Measurements from ENCODE around the gene PRELID2. TPM values are rescaled to one million over a fixed set of nuclear protein-coding genes. Genes with fewer than 3 reads are reported as not detected.

Gene PRELID2
- total RNA-seq, 1 donor from 2014 or later, result 9.2 TPM

DNA sequence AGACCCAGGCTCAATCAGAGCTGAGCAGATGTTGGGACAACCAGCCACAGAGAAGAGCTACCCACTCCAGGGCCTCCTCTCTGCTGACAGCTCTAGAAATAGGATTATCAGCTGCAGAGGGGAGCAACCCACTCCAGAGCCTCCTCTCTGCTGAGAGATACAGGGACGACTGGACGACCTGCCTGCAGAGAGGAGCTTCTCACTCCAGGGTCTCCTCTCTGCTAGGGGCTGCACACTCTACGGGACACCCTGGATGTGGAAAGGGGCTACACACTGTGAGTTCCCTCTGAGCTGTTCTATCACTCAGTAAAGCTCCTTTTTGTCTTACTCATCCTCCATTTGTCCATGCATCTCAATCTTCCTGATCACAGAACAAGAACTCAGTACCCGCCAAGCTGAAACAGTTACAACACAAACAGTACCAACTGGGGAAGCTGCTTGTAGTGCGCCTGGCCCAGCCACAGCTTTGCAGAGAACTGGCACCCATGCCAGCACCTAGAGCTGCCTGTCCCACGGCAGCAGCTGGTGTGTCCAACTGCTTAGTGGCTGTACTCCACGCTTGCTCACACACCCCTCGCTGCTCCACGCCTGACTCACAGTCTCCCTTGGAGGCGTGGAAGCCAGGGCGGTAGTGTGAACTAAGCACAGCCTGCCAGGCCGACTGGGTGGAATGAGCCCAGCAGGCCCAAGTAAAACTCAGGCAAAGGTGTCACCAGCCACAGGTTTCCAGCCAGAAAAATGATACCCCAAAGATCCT is 56.8 kb downstream of the PRELID2 start:
- H3K4me1 ChIP-seq (ENCODE audit: insufficient read depth, low read length), result peaks cover 16% of the 10 kb centered on the region
- H3K9me3 Mint-ChIP-seq (ENCODE audit: unreplicated experiment), result no peaks in the 10 kb centered on the region
- no peak overlapping the region for H3K4me3 Mint-ChIP-seq (ENCODE audit: unreplicated experiment)
- no peak for TF ChIP-seq EZH2 (IDR thresholded peaks at IDR 0.05; ENCODE audit: insufficient read depth, low read length)
- TF ChIP-seq, protein P1, sequence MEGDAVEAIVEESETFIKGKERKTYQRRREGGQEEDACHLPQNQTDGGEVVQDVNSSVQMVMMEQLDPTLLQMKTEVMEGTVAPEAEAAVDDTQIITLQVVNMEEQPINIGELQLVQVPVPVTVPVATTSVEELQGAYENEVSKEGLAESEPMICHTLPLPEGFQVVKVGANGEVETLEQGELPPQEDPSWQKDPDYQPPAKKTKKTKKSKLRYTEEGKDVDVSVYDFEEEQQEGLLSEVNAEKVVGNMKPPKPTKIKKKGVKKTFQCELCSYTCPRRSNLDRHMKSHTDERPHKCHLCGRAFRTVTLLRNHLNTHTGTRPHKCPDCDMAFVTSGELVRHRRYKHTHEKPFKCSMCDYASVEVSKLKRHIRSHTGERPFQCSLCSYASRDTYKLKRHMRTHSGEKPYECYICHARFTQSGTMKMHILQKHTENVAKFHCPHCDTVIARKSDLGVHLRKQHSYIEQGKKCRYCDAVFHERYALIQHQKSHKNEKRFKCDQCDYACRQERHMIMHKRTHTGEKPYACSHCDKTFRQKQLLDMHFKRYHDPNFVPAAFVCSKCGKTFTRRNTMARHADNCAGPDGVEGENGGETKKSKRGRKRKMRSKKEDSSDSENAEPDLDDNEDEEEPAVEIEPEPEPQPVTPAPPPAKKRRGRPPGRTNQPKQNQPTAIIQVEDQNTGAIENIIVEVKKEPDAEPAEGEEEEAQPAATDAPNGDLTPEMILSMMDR (IDR thresholded peaks at IDR 0.05; ENCODE audit: insufficient read depth, low read depth, low read length), result no peak
- H3K36me3 Mint-ChIP-seq (ENCODE audit: low read depth, unreplicated experiment), result no peaks in the 10 kb centered on the region
- H2AFZ ChIP-seq (ENCODE audit: low read depth, low read length), result no peak overlapping the region
- no peak overlapping the region for H3K27ac ChIP-seq (ENCODE audit: low read depth, low read length)
- H3K79me2 ChIP-seq (ENCODE audit: insufficient read depth, low read length), result no peaks in the 10 kb centered on the region
- no peak overlapping the region for H3K4me3 ChIP-seq (ENCODE audit: insufficient read depth, low read depth, low read length)
- no peaks in the 10 kb centered on the region for H3K27me3 ChIP-seq (ENCODE audit: insufficient read depth, low read length)
- no peak overlapping the region for H3K9ac ChIP-seq (ENCODE audit: low read length)
- DNase-seq (ENCODE audit: low read depth), result no peak
- no peaks in the 10 kb centered on the region for H3K27me3 Mint-ChIP-seq (ENCODE audit: low read depth, unreplicated experiment)
- H3K4me1 Mint-ChIP-seq (ENCODE audit: low read depth, unreplicated experiment), result peaks cover 24% of the 10 kb centered on the region
- H3K27ac Mint-ChIP-seq (ENCODE audit: unreplicated experiment), result no peak overlapping the region
- H4K20me1 ChIP-seq (ENCODE audit: insufficient read depth, low read length), result no peaks in the 10 kb centered on the region
- no peaks in the 10 kb centered on the region for H3K36me3 ChIP-seq (ENCODE audit: insufficient read depth, low read length)
- no peaks in the 10 kb centered on the region for H3K9me3 ChIP-seq (ENCODE audit: insufficient read depth, low read depth, low read length)
- no peak for FAIRE-seq
- no peak overlapping the region for H3K4me2 ChIP-seq (ENCODE audit: low read length)

DNA sequence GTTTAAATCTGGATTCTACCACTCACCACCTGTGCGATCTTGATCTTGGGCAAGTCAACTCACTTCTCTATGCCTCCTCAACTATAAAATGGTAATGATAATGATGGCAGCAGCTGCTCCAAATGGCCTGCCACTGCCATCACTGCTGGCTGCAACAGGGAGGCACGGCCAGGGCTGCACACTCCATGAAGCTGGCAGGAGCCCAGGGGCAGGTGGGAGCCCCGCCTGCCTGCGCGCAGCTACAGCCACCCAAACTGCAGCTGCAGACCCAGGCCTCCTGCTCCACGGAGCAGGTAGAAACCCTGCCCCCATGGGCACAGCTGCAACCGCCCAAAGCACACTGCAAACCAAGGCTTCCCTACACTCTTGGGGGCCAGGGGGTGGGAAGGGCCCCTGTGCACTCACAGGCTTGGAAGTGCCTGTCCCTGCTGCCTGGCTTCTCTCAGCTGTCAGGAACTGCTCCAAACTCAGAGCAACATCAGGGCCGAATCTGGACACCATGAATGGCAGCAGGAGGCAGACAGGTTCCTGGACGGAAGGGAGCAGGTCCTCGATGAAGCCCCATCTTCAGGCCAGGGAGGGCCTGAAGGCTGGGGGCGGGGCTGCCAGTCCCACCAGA is 57.6 kb downstream of the PRELID2 start:
- Histone ChIP-seq H3K27me3 (ENCODE audit: insufficient read depth, low read length) (no peaks in the 10 kb centered on the region), H3K9me3 (ENCODE audit: insufficient read depth, low read depth, low read length) (no peaks in the 10 kb centered on the region)

More for the DNA sequence above, 57.6 kb downstream of the PRELID2 start:
- DNase-seq (ENCODE audit: low read depth), result no peak
- peaks cover 24% of the 10 kb centered on the region for H3K4me1 Mint-ChIP-seq (ENCODE audit: low read depth, unreplicated experiment)
- no peak for FAIRE-seq
- Histone ChIP-seq H3K36me3 (ENCODE audit: insufficient read depth, low read length) (no peaks in the 10 kb centered on the region), H4K20me1 (ENCODE audit: insufficient read depth, low read length) (no peaks in the 10 kb centered on the region), H3K4me2 (ENCODE audit: low read length) (no peak overlapping the region), H3K27ac (ENCODE audit: low read depth, low read length) (no peak overlapping the region), H3K79me2 (ENCODE audit: insufficient read depth, low read length) (no peaks in the 10 kb centered on the region), H2AFZ (ENCODE audit: low read depth, low read length) (no peak overlapping the region), H3K9ac (ENCODE audit: low read length) (no peak overlapping the region), H3K4me3 (ENCODE audit: insufficient read depth, low read depth, low read length) (no peak overlapping the region), H3K4me1 (ENCODE audit: insufficient read depth, low read length) (peaks cover 16% of the 10 kb centered on the region)
- H3K36me3 Mint-ChIP-seq (ENCODE audit: low read depth, unreplicated experiment), result no peaks in the 10 kb centered on the region
- no peaks in the 10 kb centered on the region for H3K9me3 Mint-ChIP-seq (ENCODE audit: unreplicated experiment)
- TF ChIP-seq, protein P1 (IDR thresholded peaks at IDR 0.05; ENCODE audit: insufficient read depth, low read depth, low read length), result no peak
- no peak for TF ChIP-seq EZH2 (IDR thresholded peaks at IDR 0.05; ENCODE audit: insufficient read depth, low read length)
- H3K27me3 Mint-ChIP-seq (ENCODE audit: low read depth, unreplicated experiment), result no peaks in the 10 kb centered on the region
- H3K27ac Mint-ChIP-seq (ENCODE audit: unreplicated experiment), result no peak overlapping the region
- no peak overlapping the region for H3K4me3 Mint-ChIP-seq (ENCODE audit: unreplicated experiment)

Measured in astrocyte (in vitro differentiated cells and primary cell).